Mesothelial cell of epicardium (in vitro differentiated cells): ENCODE results near the gene TNNI3K. TPM values are rescaled to one million over a fixed set of nuclear protein-coding genes. Genes with fewer than 3 reads are reported as not detected.

Source experiments
- DNase-seq, 2 experiments: peaks; one replicate each; pipeline ENCODE4 v3.0.0; 2021; ENCODE audit warnings: low spot score in 2 of 2; ENCODE audit not compliant: unreplicated experiment in 2 of 2
- H3K27ac Mint-ChIP-seq: 2 replicates; pipeline ENCODE4 v1.8.0; 2021; ENCODE audit warnings: mixed read lengths
- H3K27me3 Mint-ChIP-seq: 2 replicates; pipeline ENCODE4 v1.8.0; 2021; ENCODE audit warnings: low read depth, mixed read lengths
- H3K36me3 Mint-ChIP-seq: 2 replicates; pipeline ENCODE4 v1.8.0; 2021; ENCODE audit warnings: mixed read lengths
- H3K4me1 Mint-ChIP-seq: 2 replicates; pipeline ENCODE4 v1.8.0; 2021; ENCODE audit warnings: mixed read lengths
- H3K4me3 Mint-ChIP-seq: 2 replicates; pipeline ENCODE4 v1.8.0; 2021; ENCODE audit warnings: mild to moderate bottlenecking, moderate library complexity, mixed read lengths
- H3K9me3 Mint-ChIP-seq: 2 replicates; pipeline ENCODE4 v1.8.0; 2021; ENCODE audit warnings: mixed read lengths
- CTCF ChIP-seq: fragments of 200-600 bp; sonication (generic); IDR thresholded peaks from one replicate; pipeline ENCODE4 v1.5.0; 2021; ENCODE audit warnings: antibody characterized with exemption; ENCODE audit not compliant: unreplicated experiment
- total RNA-seq: library from RNA; stranded (reverse); gene quantifications from 3 replicates; pipeline ENCODE4 v1.2.1, GENCODE V29; 2021

The TNNI3K gene
- total RNA-seq, 1 donor from 2014 or later: 1.5 TPM

GRCh38 chr1:74513411-74514300 lies 278.5 kb downstream of the TNNI3K start:
- no peak for DNase-seq
- Mint-ChIP-seq H3K9me3 (no peaks in the 10 kb centered on the region), H3K36me3 (no peaks in the 10 kb centered on the region), H3K4me1 (no peaks in the 10 kb centered on the region), H3K4me3 (no peak overlapping the region), H3K27me3 (peaks cover 14% of the 10 kb centered on the region), H3K27ac (no peak overlapping the region)
- TF ChIP-seq CTCF: no peak

GRCh38 chr1:74517599-74518051 lies 282.4 kb downstream of the TNNI3K start:
- no peak overlapping the region for H3K27ac Mint-ChIP-seq
- no peak overlapping the region for H3K4me3 Mint-ChIP-seq
- H3K9me3 Mint-ChIP-seq: no peaks in the 10 kb centered on the region
- TF ChIP-seq CTCF: no peak
- H3K36me3 Mint-ChIP-seq: no peaks in the 10 kb centered on the region
- DNase-seq: no peak
- peaks cover 5% of the 10 kb centered on the region for H3K4me1 Mint-ChIP-seq
- H3K27me3 Mint-ChIP-seq: peaks cover 10% of the 10 kb centered on the region

GRCh38 chr1:74522148-74522547 lies 287.0 kb downstream of the TNNI3K start:
- no peak overlapping the region for H3K4me3 Mint-ChIP-seq
- TF ChIP-seq CTCF: no peak

GRCh38 chr1:74523873-74524480 lies 288.8 kb downstream of the TNNI3K start:
- Mint-ChIP-seq H3K27ac (no peak overlapping the region), H3K9me3 (no peaks in the 10 kb centered on the region), H3K27me3 (no peaks in the 10 kb centered on the region), H3K36me3 (no peaks in the 10 kb centered on the region), H3K4me1 (peaks cover 5% of the 10 kb centered on the region), H3K4me3 (no peak overlapping the region)
- no peak for DNase-seq
- TF ChIP-seq CTCF: no peak

More at GRCh38 chr1:74522148-74522547, 287.0 kb downstream of the TNNI3K start:
- peaks cover 5% of the 10 kb centered on the region for H3K4me1 Mint-ChIP-seq
- no peaks in the 10 kb centered on the region for H3K36me3 Mint-ChIP-seq
- no peak for DNase-seq
- H3K9me3 Mint-ChIP-seq: no peaks in the 10 kb centered on the region
- H3K27ac Mint-ChIP-seq: no peak overlapping the region
- H3K27me3 Mint-ChIP-seq: no peaks in the 10 kb centered on the region

GRCh38 chr1:74526708-74527107 lies 291.5 kb downstream of the TNNI3K start:
- H3K27me3 Mint-ChIP-seq: no peaks in the 10 kb centered on the region
- H3K4me1 Mint-ChIP-seq: peaks cover 4% of the 10 kb centered on the region
- H3K4me3 Mint-ChIP-seq: no peak overlapping the region
- H3K9me3 Mint-ChIP-seq: no peaks in the 10 kb centered on the region
- H3K36me3 Mint-ChIP-seq: no peaks in the 10 kb centered on the region
- H3K27ac Mint-ChIP-seq: no peak overlapping the region
- TF ChIP-seq CTCF: no peak
- DNase-seq: no peak
